ENCODE data around the gene NEUROD2.

- no peak for TF ChIP-seq CTCF (IDR thresholded peaks at IDR 0.05; ENCODE audit: insufficient read depth, low read depth, low read length)
- TF ChIP-seq EZH2 (IDR thresholded peaks at IDR 0.05; ENCODE audit: insufficient read depth, low read length) = no peak
These were observed 28.8 kb upstream of the NEUROD2 start for GRCh38 chr17:39636587-39636926.

All from astrocyte (in vitro differentiated cells and primary cell).